GM18868 (cell line): ENCODE measurements around the gene POLR1E.

Source experiments
- ATAC-seq: cut with Tn5 transposase; IDR thresholded peaks from one replicate; pipeline ENCODE4 v1.9.1; 2021; ENCODE audit warnings: mild to moderate bottlenecking, moderate library complexity; ENCODE audit not compliant: unreplicated experiment

POLR1E gene

DNA sequence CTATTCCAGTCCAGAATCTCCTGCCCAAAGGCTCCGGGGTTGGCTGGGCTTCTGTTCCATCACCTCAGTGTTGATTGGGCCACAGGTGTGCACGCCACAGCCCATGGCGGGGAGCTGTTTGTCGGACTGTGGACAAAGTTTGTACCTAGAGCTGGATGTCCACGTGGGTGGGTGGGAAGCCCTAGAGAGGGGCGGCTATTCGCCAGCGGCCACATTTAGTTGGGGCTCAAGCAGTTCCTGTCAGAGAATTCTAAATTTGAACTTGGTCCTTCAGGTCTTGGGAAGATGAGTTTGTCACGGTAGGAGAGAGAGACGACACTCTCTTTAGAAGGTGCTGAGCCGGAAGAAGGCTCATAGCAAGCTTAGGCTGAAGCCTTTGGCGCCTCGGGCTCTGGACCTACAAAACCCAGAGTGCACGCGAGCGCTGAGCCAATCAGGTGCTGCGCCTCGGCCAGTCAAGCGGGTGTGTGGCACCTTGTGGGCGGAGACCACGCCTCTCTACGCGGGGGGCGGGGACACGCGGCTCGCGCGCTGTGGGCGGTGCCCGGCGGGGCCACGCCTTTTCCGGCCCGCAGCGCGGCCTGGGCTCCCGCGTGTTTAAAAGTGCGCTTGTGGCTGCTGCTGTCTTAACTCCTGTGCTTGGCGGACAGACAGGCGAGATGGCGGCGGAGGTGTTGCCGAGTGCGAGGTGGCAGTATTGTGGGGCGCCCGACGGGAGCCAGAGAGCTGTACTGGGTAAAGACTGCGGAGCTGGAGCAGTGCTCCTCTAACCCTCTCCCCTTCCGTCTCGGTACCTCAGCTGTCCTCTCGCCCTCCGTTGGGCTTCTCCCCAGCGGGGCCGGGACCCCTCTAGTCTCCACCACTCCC is at the start of gene POLR1E:
POLR1E (plus strand) TSS at position 560 of the 867 bp plus-strand sequence; CDS start at position 660, 100 bp downstream.
- peak; percentile 96 for ATAC-seq

DNA sequence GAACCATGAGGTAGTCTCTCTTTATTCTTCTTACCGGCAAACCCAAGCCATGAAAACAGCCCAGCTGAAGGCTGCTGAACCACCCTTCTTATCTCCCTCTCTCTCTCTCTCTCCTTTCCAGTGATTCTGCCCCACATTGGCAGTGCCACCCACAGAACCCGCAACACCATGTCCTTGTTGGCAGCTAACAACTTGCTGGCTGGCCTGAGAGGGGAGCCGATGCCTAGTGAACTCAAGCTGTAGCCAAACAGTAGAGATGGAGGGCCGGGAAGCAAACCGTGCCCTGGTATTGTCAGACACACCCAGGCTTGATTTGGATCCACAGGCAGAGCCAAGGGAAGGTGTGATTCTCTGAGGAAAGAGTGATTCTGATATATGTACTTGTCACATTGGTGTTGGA is 49.2 kb upstream of the POLR1E start:
- no peak for ATAC-seq

- no peak for ATAC-seq
These were observed 48.7 kb upstream of the POLR1E start for GRCh38 chr9:37437010-37437409.

DNA sequence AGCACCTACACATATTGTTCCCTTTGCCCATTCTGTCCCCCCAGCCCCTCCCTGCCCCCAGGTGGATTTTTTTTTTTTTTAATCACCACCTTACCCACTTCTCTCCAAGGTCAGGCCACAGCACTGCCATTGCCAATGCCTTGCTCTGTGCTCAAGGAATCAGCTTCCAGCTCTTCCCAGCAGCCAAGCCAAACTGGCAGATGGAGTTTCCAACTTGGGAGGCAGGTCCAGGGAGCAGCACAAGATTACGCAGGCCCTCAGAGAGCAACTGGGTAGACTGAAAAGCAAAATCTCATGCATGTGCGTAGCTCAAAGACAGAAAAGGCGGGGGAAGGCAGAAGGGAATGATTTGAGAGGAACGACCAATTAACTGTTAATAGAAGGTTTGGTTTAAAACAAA is 48.1 kb upstream of the POLR1E start:
- no peak for ATAC-seq

DNA sequence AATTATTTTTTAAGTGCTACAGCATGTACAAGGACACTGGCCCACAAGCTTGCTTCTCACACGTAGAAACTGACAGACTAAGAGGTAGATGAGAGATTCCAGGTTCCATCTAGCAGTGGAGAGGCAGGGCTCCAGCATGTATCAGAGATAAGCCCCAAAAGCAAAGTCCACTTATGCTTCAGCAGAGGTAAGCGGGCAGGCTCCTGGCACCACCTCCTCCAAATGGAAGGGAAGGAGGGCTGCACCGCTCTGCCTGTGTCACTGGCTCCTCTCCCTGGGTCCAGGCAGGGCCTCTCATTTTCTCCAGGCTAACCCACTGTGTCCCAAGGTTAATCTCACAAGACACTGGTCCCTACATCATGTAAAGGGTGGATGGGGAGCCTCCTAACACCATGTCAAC is 47.4 kb upstream of the POLR1E start:
- no peak for ATAC-seq

DNA sequence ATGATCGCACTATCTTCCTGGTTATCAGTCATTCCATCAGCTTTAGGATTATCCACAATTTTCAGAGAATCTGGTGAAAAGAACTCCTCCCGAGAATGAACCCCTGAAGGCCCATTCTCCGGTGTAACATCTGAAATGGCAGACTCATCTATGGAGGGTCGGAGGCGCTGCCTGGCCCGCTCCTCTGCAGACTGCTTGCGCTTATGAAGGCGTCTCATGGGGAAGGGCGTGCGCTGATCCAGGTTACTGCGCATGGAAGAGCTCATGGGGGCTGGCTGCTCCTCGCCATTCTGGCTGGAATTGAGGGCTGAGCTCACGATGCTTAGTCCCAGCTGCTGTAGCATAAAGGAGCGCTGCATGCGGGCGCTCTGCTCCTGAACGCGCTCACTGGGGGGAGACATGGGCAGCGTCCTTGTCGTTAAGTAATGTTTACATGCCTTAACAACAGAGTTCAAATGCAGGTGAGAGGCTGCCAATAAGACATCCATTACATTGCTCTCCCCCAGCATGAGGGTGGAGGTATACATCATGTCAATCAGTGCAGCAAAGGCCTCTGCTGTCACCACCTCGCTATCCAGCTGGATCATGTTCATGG is 43.9 kb upstream of the POLR1E start:
- ATAC-seq, result no peak

DNA sequence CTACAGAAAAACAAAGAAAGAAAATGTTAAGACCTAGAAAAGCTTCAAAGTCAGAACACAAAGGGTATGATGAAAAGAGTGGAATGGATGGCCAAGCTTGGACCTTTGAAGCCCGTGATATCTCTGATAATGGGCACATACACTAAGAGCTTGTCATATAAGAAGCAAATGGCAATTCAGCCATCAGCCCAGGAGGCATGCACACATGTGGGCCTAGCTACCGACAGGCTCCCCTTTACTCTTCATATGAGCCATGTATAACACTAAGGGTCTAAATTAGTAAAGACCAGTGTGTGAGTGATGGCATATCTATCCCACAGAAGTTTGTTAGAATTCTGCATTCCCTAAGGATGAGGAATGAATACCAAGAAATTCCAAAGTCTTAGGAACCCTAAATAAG is 43.2 kb upstream of the POLR1E start:
- ATAC-seq, result no peak

GRCh38 chr9:37443566-37443965 is 42.2 kb upstream of the POLR1E start:
- ATAC-seq, result no peak

GRCh38 chr9:37444890-37445289 is 40.9 kb upstream of the POLR1E start:
- ATAC-seq, result no peak

DNA sequence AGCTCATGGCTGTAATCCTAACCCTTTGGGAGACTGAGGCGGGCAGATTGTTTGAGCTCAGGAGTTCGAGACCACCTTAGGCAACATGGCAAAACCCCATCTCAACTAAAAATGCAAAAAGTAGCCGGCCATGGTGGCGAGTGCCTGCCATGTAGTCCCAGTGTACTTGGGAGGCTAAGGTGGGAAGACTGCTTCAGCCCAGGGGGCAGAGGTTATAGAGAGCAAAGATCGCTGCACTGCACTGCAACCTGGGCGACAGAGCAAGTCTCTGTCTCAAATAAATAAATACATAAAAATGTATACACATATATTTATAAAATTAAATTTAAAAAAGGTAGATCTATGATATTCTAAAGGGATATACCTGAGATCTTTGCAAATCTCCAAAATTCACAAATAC is 39.9 kb upstream of the POLR1E start:
- ATAC-seq, result no peak

- no peak for ATAC-seq
These were observed 39.3 kb upstream of the POLR1E start for GRCh38 chr9:37446401-37446800.

DNA sequence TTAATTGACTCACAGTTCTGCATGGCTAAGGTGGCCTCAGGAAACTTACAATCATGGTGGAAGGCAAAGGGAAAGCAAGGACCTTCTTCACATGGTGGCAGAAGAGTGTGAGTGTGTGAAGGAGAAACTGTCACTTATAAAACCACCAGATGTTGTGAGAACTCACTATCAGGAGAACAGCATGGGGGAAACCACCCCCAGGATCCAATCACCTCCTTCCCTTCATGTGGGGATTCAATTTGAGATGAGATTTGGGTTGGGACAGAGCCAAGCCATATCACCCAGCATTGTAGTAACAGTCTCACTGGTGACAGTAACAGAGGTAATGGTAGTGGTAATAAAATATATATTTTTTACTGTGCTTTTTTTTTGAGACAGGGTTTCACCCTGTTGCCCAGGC is 38.6 kb upstream of the POLR1E start:
- no peak for ATAC-seq

DNA sequence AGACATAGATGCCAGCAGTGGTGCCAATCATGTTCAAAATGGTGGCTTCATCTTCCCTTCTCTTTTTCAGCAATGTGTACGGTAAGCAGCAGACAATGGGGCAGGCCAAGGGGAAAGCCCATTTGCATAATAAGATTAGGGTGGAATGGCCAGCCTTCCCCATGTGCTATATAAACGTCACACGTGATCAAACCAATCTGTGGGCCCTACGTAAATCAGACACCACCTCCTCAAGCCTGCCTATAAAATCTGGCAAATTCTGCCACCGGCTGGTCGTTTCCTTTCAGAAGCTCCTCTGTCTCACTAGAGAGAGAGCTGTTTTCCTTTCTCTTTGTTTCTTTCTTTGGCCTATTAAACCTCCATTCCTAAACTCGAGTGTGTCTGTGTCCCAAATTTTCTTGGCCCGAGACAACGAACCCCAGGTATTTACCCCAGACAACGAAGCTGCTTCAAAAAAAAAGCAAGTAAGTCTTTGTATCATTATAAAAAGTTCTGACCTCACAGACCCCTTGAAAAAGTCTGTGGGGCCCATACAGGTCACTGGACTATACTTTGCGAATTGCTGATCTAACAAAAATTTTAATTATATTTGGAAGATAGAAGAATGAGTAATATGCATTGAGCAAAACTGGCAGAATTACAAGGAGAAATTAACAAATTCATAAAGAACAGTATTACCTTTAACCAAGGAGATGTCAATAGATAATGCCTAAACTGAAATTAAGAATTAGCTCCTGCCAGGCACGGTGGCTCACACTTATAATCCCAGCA is 35.7 kb upstream of the POLR1E start:
- ATAC-seq, result no peak

DNA sequence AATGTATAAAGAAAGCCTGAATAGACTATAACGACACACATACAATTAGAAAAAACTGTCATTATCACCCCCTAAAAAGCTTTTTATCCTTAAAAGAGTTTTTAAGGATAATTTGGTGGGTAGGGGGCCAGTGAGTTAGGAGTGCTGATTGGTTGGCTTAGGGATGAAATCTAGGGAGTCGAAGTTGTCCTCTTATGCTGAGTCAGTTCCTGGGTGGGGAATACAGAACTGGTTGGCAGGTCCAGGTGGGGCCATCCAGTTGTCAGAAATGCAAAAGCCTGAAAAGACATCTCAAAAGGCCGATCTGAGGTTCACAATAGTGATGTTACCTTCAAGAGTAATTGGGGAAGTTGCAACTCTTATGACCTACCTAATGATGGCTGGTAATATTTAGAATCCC is 34.1 kb upstream of the POLR1E start:
- ATAC-seq, result no peak

DNA sequence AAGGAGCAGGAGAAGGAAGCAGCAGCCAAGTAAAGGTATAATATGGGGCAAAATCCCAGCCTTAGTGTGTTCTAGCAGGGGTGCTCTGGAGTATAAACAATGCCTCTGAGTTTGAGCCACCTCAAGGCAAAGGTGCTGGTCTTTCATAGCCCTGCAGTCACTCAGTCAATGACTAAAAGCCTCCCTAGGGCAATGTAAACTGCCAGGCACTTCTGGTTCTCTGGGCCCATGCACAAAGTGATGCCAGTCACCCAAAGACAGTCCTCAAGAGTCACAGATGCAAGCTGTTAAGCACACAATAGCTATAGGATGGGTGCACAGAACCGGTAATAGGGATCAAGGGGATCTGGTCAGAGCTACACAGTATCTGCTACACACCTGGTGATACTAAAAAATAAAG is 33.1 kb upstream of the POLR1E start:
- ATAC-seq, result no peak

DNA sequence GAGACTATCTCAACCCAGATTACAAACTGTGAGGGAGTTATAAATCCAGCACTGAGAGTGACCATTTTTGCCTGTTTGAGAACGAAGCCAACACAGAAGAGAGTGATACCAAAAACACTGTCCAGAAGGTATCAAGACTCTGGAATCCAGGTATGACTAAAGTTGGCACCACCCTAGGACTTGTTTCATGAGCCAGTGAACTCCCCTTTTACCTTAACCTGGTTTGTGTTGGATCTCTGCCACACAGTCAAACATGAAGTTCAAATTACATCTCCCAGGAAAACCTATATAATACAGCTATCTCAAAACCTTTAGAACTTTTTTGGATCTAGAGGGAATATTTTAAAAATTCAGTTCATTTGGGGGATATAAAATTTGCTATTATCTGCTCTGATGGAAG is 31.9 kb upstream of the POLR1E start:
- ATAC-seq, result no peak

GRCh38 chr9:37454238-37454637 is 31.5 kb upstream of the POLR1E start:
- no peak for ATAC-seq

- ATAC-seq, result no peak
These were observed 29.7 kb upstream of the POLR1E start for GRCh38 chr9:37455884-37456647.

GRCh38 chr9:37456817-37457216 is 28.9 kb upstream of the POLR1E start:
- no peak for ATAC-seq

GRCh38 chr9:37464006-37464405 is 21.7 kb upstream of the POLR1E start:
- no peak for ATAC-seq
